ENCODE data around the gene GOLGA8A. TPM values are rescaled to one million over a fixed set of nuclear protein-coding genes. Genes with fewer than 3 reads are reported as not detected.

Gene GOLGA8A
- total and polyA plus RNA-seq, 2 donors (not counting 3 experiments of a cell fraction or from before 2014, with no cell fraction given), result 17.8 to 61.1 TPM

DNA sequence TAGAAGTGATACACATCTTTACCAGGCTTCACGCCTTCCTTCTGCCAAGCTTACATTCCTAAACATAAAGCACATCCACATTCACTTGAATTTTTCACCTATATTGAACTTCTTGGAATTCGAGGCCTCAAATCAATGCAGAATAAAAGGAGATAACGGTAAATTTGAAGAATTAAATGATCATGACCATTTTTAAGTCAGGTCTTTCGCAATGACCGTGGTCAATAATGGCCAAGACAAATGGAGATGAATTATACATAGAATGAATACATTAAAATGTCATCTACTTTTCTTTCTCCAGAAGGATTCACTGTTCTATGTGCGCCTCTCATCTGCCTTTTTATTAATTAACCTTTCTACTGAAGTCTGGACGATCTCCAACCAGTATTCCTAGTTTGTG is 5.3 kb upstream of the GOLGA8A start:
- POLR2A ChIA-PET, result no interaction called here
- Histone ChIP-seq H2AFZ (ENCODE audit: low read depth, low read length) (no peak overlapping the region), H3K4me1 (ENCODE audit: control insufficient read depth, extremely low read depth, insufficient read depth, low read length) (peaks cover 2% of the 10 kb centered on the region), H3K36me3 (ENCODE audit: control insufficient read depth in 2 of 2, extremely low read depth in 1 of 2, insufficient read depth in 2 of 2, low read length in 2 of 2) (no peaks in the 10 kb centered on the region), H3K9me3 (replicated peaks; ENCODE audit: control insufficient read depth, insufficient read depth, low read length) (no peaks in the 10 kb centered on the region), H3K4me2 (ENCODE audit: insufficient read depth, low read length) (no peak overlapping the region), H4K20me1 (replicated peaks; ENCODE audit: control insufficient read depth, extremely low read depth, insufficient read depth, low read length) (no peaks in the 10 kb centered on the region), H3K79me2 (ENCODE audit: control insufficient read depth, insufficient read depth, low read length) (no peaks in the 10 kb centered on the region), H3K27me3 (ENCODE audit: control insufficient read depth in 2 of 2, insufficient read depth in 2 of 2, low read length in 2 of 2) (peaks cover 11 to 36% of the 10 kb centered on the region in 2 experiments), H3K27ac (ENCODE audit: insufficient read depth, low read depth, low read length) (no peak overlapping the region), H3K4me3 (replicated peaks in 1 of 3; ENCODE audit: insufficient read depth in 1 of 3, low read depth in 1 of 3, low read length in 3 of 3) (no peak overlapping the region), H3K9ac (replicated peaks; ENCODE audit: extremely low read depth, insufficient read depth, low read length) (no peak overlapping the region), H3K9me1 (replicated peaks; ENCODE audit: control insufficient read depth, extremely low read depth, insufficient read depth, low read length) (no peaks in the 10 kb centered on the region)
- CTCF ChIA-PET, result no interaction called here
- TF ChIP-seq JUN (IDR thresholded peaks at IDR 0.05; ENCODE audit: borderline replicate concordance, insufficient read depth, insufficient read length, low read depth), result no peak
- no peak for TF ChIP-seq FOS (IDR thresholded peaks at IDR 0.05; ENCODE audit: borderline replicate concordance, insufficient read depth, low read length)
- no peak for TF ChIP-seq POLR2A (IDR thresholded peaks at IDR 0.05; ENCODE audit: low read depth, low read length)
- TF ChIP-seq MYC (IDR thresholded peaks at IDR 0.05; ENCODE audit: low read depth, low read length), result no peak
- TF ChIP-seq POLR2AphosphoS5 (IDR thresholded peaks at IDR 0.05; ENCODE audit: insufficient read depth, low read depth, low read length), result no peak
- TF ChIP-seq GATA2 (IDR thresholded peaks at IDR 0.05; ENCODE audit: insufficient read depth, insufficient read length, low read depth, low read length), result no peak
- no peak for TF ChIP-seq CTCF (IDR thresholded peaks at IDR 0.05; ENCODE audit: extremely low read depth in 1 of 2, insufficient read depth in 1 of 2, low read depth in 1 of 2, low read length in 2 of 2)
- no peak for TF ChIP-seq MAX (IDR thresholded peaks at IDR 0.05; ENCODE audit: insufficient read depth, insufficient read length)
- no peak for TF ChIP-seq EZH2 (IDR thresholded peaks at IDR 0.05; ENCODE audit: borderline replicate concordance, low read depth, low read length, severe bottlenecking)
- intact Hi-C loops (cut with micrococcal nuclease) (no loop called here), dilution Hi-C loops (cut with MboI; ENCODE audit: extremely low pct_ligation_motif_present, low sequenced_read_pairs) (no loop called here)
- DNase-seq (ENCODE audit: low read depth, low spot score) (no peak), FAIRE-seq (no peak)
- BruUV-seq (replicated peaks), result no TSS peak
